Endodermal cell (in vitro differentiated cells): ENCODE measurements around the gene RARRES1. TPM values are rescaled to one million over a fixed set of nuclear protein-coding genes. Genes with fewer than 3 reads are reported as not detected.

Experiments used
- DNase-seq: peaks from one replicate; pipeline ENCODE4 v3.0.0-alpha.2; 2017
- H3K27ac ChIP-seq: 2 replicates; pipeline ENCODE4 v1.5.1; 2013; ENCODE audit warnings: mild to moderate bottlenecking, low read depth, low read length, moderate library complexity
- H3K27me3 ChIP-seq: 2 replicates; pipeline ENCODE4 v1.6.1; 2013; ENCODE audit warnings: mild to moderate bottlenecking, low read length, moderate library complexity; ENCODE audit not compliant: insufficient read depth, control insufficient read depth, poor library complexity, severe bottlenecking
- H3K36me3 ChIP-seq: 2 replicates; pipeline ENCODE4 v1.7.0; 2013; ENCODE audit warnings: mild to moderate bottlenecking, low read length, moderate library complexity; ENCODE audit not compliant: control insufficient read depth, insufficient read depth
- H3K4me1 ChIP-seq: one replicate; pipeline ENCODE4 v1.7.0; 2013; ENCODE audit warnings: low read length; ENCODE audit not compliant: control insufficient read depth, insufficient read depth
- H3K4me3 ChIP-seq: 2 replicates; pipeline ENCODE4 v1.5.1; 2013; ENCODE audit warnings: mild to moderate bottlenecking, low read length, moderate library complexity
- H3K9ac ChIP-seq: 2 replicates; pipeline ENCODE4 v1.6.1; 2013; ENCODE audit warnings: mild to moderate bottlenecking, low read length, moderate library complexity; ENCODE audit not compliant: poor library complexity, severe bottlenecking; ENCODE audit errors: extremely low read depth
- H3K9me3 ChIP-seq: 2 replicates; pipeline ENCODE4 v1.6.1; 2013; ENCODE audit warnings: mild to moderate bottlenecking, low read length, moderate library complexity; ENCODE audit not compliant: control insufficient read depth
- H3K27ac Mint-ChIP-seq: 2 replicates; pipeline ENCODE4 v1.8.0; 2020; ENCODE audit warnings: mixed read lengths
- H3K27me3 Mint-ChIP-seq: 2 replicates; pipeline ENCODE4 v1.8.0; 2021; ENCODE audit warnings: mild to moderate bottlenecking, mixed read lengths; ENCODE audit not compliant: insufficient read depth
- H3K36me3 Mint-ChIP-seq: 2 replicates; pipeline ENCODE4 v1.8.0; 2020; ENCODE audit warnings: low read depth, mixed read lengths
- H3K4me1 Mint-ChIP-seq: 2 replicates; pipeline ENCODE4 v1.8.0; 2020; ENCODE audit warnings: mixed read lengths
- H3K4me3 Mint-ChIP-seq: 2 replicates; pipeline ENCODE4 v1.8.0; 2020; ENCODE audit warnings: mild to moderate bottlenecking, moderate library complexity, mixed read lengths
- H3K9me3 Mint-ChIP-seq: 2 replicates; pipeline ENCODE4 v1.8.0; 2020; ENCODE audit warnings: mild to moderate bottlenecking, mixed read lengths
- CTCF ChIP-seq: fragments of 200-600 bp; sonication (generic); conservative IDR thresholded peaks from 2 replicates; pipeline ENCODE4 v1.5.0; 2021; ENCODE audit warnings: antibody characterized with exemption, mild to moderate bottlenecking
- WGBS, 2 experiments: methylation state at CpG; one replicate each; pipeline versions ENCODE4 v1.1.5 to v1.1.7; 2013; ENCODE audit warnings: missing lambda C conversion rate in 2 of 2, mixed read lengths in 1 of 2; ENCODE audit not compliant: insufficient coverage in 1 of 2, insufficient read length in 1 of 2; 5-methylcytosine and 5-hydroxymethylcytosine counted together
- total RNA-seq, 2 donors: library from RNA; stranded (reverse); fragmentation: NEBNext Ultra II Directional in 1 of 2; extraction: Animal tissue kit (Norgen Biotek cat#: 25700) in 1 of 2; gene quantifications; 2 replicates in 1 of 2; 3 replicates in 1 of 2; pipeline ENCODE4 v1.2.1, GENCODE V29; 2021

RARRES1 gene
- total RNA-seq, 2 donors from 2014 or later: 0.58 to 0.95 TPM

GRCh38 chr3:158702815-158703481, 29.3 kb downstream of the RARRES1 start:
- Mint-ChIP-seq H3K4me3 (no peak overlapping the region), H3K9me3 (no peaks in the 10 kb centered on the region), H3K4me1 (no peaks in the 10 kb centered on the region), H3K27ac (no peak overlapping the region), H3K27me3 (no peaks in the 10 kb centered on the region), H3K36me3 (peaks cover 2% of the 10 kb centered on the region)
- Histone ChIP-seq H3K36me3 (peaks cover 6% of the 10 kb centered on the region), H3K9me3 (no peaks in the 10 kb centered on the region), H3K27me3 (no peaks in the 10 kb centered on the region), H3K27ac (no peak overlapping the region), H3K4me3 (no peak overlapping the region), H3K4me1 (no peaks in the 10 kb centered on the region), H3K9ac (no peak overlapping the region)
- WGBS, 2 experiments: 90 to 96% methylated on average over 4 of the region's 4 CpGs
- no peak for DNase-seq
- TF ChIP-seq CTCF: no peak

GRCh38 chr3:158701420-158702065, 30.7 kb downstream of the RARRES1 start:
- no peaks in the 10 kb centered on the region for H3K9me3 Mint-ChIP-seq
- Histone ChIP-seq H3K27me3 (no peaks in the 10 kb centered on the region), H3K4me3 (no peak overlapping the region), H3K4me1 (no peaks in the 10 kb centered on the region), H3K36me3 (peaks cover 6% of the 10 kb centered on the region), H3K9ac (no peak overlapping the region), H3K9me3 (no peaks in the 10 kb centered on the region), H3K27ac (no peak overlapping the region)
- DNase-seq: no peak
- no peaks in the 10 kb centered on the region for H3K36me3 Mint-ChIP-seq
- H3K4me1 Mint-ChIP-seq: no peaks in the 10 kb centered on the region
- no peak overlapping the region for H3K4me3 Mint-ChIP-seq
- no peak overlapping the region for H3K27ac Mint-ChIP-seq
- TF ChIP-seq CTCF: no peak
- no peaks in the 10 kb centered on the region for H3K27me3 Mint-ChIP-seq
- WGBS, 2 experiments: 94 to 100% methylated on average over 3 to 4 of the region's 4 CpGs

DNA sequence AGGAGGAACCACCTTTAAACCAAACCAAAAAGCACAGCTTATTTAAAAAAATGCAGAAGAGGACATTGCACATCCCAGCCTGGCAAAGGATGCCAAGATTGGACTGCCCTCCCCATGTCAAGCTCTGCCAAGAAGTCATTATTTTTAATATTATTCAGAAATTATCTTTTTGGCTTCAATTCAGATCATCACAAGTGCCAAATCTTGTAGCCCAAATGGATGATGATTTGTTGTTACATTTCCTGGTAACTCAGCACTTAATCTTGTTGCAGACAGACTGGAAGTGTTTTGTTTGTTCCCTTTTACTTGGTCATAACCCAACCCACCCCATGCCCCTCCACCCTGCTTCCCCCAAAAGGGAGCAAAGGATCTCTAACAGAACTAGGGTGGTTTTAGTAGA, 31.7 kb downstream of the RARRES1 start:
- no peaks in the 10 kb centered on the region for H3K4me1 ChIP-seq
- no peaks in the 10 kb centered on the region for H3K9me3 ChIP-seq
- H3K4me3 Mint-ChIP-seq: no peak overlapping the region
- no peak overlapping the region for H3K9ac ChIP-seq
- no peak overlapping the region for H3K4me3 ChIP-seq
- no peaks in the 10 kb centered on the region for H3K36me3 Mint-ChIP-seq
- H3K27ac ChIP-seq: no peak overlapping the region
- no peak overlapping the region for H3K27ac Mint-ChIP-seq
- H3K9me3 Mint-ChIP-seq: no peaks in the 10 kb centered on the region
- H3K27me3 Mint-ChIP-seq: no peaks in the 10 kb centered on the region
- H3K27me3 ChIP-seq: no peaks in the 10 kb centered on the region
- DNase-seq: no peak
- H3K36me3 ChIP-seq: peaks cover 6% of the 10 kb centered on the region
- no peak for TF ChIP-seq CTCF
- no peaks in the 10 kb centered on the region for H3K4me1 Mint-ChIP-seq
